Stimulated activated CD8-positive, alpha-beta memory T cell treated with anti-CD3 and anti-CD28 coated beads, Interleukin-12 subunit alpha, Interleukin-12 subunit beta, amount 100 ng/mL, for 1 hour (primary cell): ENCODE measurements around the gene CELF2.
"Not testable (repeated sequence)": the region's sequence is repeated elsewhere in the genome, so short reads cannot be mapped to it uniquely, and the experiment has no call there.

Source experiments
- DNase-seq: peaks from one replicate; pipeline ENCODE4 v3.0.0-alpha.2; 2020; ENCODE audit warnings: low read depth

CELF2 gene

DNA sequence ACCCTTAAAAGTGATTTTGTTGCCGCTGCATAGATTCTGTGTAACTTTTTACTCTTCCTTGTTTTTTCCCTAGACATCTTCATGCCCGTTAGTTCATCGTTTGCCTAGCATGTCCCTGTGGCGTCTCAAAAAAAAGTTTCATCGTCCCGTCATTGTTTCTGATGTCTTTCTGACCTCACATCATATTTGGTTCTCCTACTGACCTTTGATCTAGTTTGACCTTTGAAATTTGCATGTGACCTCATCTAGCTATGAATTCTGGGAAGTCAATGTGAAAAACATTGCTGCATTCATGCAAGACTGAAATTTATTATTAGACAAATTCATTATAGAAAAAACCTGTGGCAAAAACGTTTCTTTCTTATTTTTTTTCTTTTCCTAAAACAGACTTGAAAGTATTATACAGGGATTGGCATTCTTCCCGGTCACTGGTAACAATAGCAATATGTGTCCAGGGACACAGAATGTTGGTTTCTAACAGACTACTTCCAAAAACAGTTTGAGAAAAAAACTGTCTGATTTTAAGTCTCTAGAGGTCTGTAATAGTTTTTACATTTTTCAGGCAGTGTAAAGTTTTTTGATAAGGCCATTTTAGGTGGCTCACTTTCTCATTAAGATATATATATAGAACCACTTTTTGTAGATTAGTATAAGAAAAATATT is 312.8 kb downstream of the CELF2 start:
- DNase-seq = no peak

DNA sequence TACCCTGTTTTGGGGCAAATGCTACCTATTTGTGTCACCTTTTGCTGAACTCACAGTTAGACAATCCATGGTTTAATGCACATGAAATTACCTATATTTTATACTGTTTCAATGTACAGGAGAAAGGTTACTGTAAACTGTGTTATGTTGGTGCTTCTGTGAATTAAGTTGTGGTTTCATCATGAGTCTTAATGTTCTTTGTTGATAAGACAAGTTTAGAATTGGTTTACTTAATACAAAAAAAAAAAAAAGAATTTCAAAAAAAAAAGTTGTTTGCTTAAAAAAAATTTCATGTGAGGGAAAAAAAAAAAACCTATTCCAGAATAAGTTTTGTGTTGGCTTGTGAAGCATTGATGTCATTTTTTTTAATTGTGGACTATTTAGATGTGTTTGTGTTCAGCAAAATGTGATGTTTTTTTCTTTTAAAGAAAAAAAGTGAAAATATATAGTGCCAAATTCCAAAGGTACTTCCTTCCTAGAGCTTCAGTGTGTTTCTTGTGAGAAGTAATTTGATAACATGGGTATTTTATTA is 313.4 kb downstream of the CELF2 start:
- DNase-seq = no peak

DNA sequence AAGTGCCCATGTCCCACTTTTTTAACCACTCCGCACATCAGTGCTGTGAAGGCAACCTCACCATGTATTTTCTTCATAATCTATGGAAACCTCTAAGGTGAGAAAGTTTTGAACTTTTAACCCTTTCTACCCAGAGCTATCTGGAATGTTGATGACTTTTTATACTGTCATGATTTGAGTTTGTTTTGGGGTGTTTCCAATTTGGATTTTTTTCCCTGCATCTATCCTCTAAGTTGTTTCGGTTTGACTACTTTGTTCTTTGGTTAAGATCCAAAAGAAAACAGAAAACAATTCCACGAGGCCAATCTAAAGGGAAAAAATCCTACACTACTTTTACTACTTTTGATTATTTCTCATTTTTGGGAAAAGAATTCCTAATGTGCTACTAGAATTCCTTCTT is 314.1 kb downstream of the CELF2 start:
- no peak for DNase-seq

DNA sequence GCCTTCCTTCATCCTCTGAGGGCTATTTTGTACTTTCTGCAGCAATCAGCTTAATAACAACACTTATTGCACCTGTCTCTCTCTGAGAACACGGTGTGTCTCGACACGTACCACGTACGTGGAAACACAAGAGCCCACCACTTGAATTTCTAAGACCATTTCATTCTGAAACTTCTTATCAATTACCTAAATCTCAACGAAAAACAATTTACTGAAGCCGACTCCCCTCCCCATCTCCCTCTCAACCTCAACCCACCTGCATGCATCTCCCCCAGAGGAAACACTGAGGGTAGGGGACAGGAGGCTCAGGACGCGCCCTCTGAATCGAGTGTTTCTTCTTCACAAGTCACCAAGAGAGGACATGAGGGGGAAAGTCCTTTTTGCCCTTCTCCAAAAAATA is 315.2 kb downstream of the CELF2 start:
- DNase-seq = no peak

DNA sequence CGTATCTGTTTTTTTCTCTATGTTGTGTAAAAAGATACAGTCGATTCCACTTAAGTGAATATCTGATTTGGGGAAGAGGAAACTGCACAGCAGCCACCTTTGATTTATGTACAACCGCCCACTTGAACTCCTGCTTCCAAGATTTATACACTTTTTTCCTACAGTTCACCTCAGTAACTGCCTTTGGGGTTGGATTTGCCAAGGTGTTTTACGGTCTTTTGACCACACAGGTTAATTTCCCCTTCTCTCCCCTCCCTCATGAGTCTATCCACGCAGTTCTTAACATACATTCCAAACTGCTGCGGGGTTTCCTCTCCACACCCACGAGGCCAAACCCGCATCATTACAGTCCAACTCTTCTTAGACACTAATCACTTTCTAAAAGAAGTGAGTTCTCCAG is 316.8 kb downstream of the CELF2 start:
- DNase-seq = no peak

DNA sequence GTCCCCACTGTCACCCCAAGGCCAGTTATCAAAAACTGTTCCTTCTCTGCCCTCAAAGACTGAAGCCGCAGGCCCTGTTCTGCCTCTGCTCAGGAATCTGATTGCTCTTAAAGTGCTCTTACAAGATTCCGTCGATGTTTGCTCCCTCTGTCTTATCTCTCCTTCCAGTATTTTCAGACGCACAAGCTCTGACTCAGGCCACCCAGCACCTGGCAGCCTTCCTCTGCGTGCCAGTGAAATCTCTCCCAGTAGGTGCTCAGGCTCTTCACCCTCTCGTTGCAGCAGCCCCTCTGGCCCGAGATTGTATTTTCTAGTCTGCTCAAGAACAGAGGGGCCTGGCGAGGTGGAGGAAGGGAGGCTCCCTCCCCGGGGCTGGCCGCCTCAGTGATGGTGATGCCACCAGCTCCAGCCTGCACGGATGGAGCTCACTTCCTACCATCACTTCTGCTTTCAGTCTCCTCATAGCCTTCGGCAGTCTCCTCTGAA is 317.5 kb downstream of the CELF2 start:
- no peak for DNase-seq

DNA sequence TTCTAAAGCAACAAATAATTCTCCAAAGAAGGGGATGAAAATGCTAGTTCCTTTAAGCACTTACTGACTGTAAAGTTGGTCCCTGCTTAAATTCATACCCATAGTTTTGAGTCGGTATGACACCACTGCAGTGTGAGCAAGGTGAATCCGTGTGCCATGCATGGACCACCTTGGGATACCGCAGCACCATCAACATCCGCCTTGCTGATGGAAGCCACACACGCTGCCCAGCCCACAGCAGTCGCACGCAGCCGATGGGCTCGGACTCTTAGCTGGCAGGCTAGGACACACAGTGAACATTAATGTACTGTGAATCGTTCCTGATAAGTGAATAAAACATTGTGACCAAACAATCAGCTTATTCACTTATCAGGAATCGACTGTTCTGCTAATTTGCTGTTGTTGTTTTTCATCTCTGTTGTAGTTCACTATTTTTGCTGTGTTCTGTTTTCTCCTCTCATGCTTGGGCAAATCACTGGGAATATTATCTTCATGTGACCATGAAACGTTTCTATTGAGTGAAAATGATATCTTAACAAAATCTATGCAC is 318.3 kb downstream of the CELF2 start:
- no peak for DNase-seq

DNA sequence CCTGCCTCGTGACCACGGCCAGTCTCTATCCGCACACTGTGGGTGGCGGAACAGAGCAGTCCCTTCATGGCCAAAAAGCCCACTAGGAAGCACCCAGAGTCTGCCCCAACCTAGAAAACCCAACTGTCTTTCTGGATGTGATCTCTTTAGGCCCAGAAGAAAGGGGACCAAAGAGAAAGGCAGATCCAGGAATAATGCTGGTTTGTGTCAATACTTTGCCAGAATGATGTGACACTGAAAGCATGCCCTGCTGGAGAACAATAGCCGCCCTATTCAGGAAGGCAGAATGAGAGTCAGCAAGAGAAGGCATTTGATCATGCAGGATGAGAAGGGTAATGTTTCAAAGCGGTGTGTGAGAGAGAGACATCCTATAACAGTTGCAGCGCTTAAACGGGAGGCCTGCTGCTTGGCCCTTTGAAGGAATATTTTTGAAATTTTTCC is 319.1 kb downstream of the CELF2 start:
- DNase-seq = no peak

DNA sequence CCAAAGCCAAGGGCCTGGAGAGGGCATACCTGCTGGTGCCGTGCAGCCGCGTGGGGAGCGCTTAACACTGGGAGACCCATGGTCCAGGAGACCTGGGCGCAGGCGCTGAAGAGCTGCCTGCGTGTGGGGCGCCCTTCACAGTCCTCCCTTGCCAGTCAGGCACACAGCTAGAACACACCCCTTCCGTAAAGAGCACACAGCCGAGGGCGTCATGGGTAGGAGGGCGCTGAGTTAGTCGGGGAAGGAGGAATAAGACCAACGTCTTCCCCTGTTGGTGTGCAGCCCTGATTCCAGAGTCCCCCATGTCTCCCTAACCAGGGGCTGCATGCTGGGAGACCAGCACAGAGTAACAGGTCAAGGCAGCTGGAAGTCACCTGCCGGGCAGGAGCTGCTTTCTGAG is 319.8 kb downstream of the CELF2 start:
- no peak for DNase-seq

DNA sequence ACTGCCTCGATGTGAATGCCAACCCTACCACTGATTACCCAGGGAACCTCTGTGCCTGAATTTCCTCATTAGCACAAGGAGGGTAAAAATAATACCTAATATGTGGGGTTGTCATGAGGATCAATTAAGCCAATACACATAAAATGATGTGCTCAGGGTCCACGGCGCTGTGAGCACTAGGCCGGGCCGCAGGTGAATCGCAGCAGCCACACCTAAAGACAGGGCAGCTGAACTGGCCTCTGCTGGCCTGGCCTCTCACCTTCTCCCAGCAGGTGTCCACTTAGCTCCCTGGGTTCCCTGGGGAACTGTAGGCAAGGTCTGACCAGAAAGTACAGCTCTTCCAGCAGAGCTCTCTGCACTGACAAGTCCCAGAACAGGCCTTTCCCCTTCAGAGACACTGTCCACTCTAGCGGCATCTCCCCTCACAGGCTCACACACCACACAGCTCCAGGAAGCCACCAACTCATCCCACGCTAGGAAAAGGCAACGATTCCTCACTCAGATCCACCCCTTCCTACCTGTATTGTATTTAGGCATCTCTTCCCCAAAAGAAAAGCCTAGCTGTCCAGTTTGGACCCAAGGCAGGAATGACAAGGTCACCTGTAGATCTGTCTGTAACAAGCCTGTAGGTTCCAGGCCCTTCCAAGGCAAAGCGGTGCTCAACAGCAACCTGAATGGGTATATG is 320.6 kb downstream of the CELF2 start:
- DNase-seq = no peak

DNA sequence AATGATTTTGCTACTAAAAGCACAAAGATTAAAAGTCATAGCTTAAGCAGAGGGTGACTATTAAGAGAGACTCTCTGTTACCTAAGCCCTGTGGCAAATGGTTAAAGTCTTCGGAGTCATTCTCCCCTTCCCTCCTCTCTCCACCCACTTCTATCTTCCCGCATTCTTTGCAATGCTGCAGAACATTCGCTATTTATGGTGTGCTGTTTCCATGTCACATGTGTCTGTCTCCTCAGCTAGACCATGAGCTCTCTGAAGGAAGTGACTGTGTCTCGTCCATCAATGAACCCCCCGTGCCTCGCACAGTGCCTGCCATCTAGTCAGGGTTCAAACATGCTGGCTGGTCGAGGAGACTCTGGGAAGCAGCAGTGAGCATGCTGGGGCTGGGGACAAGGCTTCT is 321.3 kb downstream of the CELF2 start:
- no peak for DNase-seq

DNA sequence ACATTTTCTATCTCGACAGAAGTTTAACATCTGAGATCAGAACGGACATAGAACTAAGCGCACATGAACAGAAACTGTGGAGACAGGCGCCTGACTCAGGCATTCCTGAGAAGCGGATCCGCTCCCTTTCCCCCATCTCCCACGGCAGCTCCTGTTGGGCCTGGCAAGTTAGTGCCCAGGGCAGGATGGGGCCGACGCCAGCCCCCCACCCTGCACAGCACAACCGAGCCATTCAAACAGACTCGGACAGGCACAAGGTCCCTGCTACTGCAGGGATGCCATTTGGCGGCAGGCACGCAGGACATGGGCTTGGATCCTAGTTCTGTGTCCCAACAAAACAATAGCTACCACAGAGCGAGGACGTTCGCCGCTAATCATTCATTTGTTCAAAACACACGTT is 322.0 kb downstream of the CELF2 start:
- DNase-seq = no peak

DNA sequence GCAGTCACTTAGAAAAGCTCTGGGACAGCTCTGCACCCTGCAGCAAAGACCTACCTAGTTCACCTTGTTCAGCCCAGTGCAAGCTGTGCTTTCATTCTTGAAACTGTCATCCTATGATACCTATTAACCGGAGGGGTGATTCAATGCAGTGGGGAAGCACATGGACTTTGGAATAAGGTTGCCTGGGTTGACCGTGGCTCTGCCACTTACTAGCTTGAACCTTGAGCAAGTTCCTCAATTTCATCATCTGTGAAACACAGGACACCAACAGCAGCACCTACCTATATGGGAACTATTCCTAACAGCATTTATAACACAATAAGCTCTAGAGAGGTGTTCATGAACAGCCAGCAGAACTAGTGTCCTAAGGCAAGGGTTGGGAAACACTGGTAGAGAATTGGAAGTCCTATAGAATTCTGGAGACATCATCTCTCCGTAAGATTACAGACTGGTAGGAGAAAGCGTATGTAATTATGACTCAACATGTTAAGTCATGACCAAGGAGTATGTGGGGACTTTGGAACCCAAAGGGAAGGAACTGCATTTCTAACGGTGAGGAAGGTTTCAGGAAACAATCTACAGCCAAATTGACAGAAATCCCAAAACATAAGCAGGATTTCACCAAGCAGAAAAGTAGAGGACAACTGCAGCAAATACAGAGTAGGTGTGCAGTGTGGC is 323.8 kb downstream of the CELF2 start:
- no peak for DNase-seq

DNA sequence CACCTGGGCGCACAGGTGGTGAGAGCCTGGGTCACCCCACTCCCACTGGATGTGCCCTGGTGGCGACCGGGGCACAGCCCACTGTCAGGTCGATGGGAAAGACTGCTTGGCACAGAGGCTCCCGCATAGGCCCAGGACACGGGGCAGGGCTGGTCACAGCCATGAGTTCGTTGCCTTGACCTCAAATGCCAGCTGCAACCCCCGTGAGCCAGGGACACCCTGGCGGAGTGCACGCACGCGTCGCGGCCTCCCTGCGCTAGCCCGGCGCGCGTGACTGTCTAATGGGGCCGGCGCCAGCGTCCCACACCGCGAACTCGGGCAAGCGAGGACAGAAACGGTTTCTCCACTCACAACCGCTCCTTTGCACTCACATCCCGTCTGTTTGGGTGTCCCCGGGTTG is 326.4 kb downstream of the CELF2 start:
- no peak for DNase-seq

DNA sequence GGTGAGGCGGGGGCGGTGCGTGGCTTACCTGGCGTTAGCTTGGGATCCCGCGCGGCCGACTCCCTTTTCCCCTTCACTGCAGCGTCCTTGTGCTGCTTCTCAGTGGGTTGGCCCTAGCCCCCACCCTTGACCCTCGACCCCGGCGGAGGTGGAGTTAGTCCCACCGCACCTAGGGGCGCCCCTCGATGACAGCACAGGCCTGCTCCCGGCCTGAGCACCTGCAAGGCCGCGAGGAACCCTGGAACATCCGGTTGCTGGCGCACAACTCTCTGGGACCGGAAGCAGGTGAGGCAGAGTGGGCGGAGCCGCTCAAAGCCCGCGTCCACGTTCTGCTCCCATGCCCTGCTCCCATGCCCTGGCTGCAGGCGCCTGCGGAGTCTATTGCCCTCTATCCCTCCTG is 326.9 kb downstream of the CELF2 start:
- DNase-seq = no peak

DNA sequence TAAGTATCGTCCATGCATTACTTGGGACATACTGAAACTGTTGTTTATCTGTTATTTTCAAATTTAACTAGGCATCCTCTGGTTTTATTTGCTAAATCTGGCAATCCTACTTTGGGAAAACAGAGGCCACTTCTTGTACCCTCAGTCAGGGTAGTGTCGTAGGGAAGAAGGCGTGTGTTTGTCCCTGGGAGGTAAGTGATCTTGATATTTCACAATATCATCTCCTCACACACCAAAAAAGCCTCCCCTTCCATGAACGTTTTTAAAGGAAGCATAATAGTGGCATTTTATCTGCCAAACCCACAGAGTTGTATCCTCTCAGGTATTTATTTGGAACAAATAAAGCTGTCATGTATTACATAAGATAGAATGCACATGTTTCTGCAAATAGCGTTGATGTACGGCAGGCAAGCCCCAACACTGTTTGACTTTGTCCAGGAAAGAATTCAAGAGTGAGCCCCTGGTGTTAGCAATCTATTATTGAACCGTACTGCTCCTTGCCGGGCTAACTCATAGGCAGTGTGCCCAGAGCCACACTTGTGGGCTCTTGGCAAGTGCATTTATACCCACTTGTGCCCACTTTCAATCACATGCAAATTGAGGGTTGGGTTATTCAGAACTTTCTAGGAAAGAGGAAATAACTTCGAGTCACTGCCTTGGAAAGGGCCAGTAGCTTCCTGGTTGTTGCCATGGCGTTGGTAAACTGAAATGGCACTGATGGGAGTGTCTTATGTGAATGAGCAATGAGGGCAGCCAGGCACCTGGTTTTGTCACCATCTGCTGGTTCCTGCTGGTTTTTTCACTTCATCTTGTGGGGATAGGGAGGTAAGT is 327.8 kb downstream of the CELF2 start:
- DNase-seq = no peak

DNA sequence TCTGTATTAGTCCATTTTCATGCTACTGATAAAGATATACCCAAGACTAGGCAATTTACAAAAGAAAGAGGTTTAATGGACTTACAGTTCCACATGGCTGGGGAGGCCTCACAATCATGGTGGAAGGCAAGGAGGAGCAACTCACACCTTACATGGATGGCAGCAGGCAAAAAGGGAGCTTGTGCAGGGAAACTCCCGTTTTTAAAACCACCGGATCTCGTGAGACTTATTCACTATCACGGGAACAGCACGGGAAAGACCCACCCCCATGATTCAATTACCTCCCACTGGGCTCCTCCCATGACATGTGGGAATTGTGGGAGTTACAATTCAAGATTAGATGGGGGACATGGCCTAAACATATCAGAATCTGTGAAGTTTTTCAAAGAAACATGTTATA is 329.9 kb downstream of the CELF2 start:
- not testable (repeated sequence) for DNase-seq

DNA sequence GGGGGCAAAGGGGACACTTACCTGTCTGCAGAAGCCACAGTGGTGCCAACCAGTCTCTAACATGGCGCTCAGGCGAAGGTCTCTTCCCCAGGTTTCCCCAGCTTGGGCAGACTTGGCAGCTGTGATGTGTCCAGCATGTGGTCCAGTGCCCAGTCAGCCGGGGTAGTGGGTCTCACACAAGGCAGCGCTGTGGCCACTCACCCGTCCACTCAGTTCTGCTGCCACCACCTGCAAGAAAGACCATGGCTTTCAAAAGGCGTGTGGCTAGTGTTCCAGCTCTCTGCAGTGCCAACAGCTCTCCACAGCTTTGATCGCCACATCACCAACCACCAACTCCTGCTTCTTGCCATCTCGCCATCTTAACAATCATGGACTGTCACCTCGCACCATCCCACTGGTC is 334.1 kb downstream of the CELF2 start:
- no peak for DNase-seq

DNA sequence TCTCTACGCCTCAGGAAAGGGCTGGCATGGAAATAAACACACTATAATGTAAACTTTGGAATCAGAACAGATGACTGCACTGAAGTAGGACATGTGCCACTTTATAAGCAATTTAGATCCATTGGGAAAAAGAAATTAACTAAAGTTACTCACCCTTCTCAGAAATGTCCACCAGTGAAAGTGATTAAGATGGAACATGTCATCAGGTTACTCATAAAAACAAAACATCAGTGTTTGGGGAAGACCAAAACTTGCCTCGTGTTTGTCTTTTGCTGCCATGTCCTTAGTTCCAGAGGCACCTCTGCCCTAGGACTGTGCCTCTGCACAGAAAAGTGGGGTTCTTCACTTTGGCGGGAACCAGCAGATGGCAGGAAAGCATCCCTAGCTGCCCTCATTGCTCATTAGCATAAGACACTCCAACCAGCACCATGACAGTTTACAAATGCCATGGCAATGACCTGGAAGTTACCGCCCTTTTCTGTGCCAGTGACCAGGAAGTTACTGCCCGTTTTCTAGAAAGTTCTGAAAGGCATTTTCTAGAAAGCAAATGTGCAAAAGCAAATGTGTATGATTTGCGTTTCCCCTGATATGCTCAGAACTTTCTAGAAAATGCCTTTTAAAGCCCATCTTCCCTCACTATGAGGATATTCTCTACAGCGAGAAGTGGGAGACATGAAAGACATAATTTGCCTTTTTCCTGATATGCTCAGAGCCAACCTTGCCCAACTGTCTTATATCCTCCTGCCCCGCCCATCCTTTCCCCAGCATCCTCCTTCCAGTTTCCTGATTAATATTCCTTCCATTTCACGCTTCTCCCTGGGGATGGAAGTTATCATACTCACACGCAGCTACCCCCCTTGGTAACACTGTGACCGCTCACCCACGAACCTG is 335.6 kb downstream of the CELF2 start:
- no peak for DNase-seq

DNA sequence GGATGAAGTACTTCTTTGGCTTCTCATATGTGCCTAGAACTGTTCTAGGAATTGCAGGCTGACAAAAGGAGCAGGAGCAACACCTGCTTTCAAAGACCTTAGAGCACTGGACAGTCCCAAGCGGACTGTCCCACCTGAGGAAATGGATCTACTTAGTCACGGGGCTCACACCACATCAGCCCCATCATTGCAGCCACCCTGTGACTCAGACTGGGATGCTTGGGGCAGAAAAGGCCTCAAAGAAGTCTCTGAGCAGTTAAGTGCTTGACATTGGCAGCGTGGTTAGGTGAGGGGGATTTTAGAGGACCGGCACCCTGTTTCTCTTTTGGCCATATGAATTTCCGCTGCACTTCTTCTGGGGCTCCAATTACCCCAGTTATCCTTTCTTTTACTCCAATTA is 337.2 kb downstream of the CELF2 start:
- DNase-seq = no peak

DNA sequence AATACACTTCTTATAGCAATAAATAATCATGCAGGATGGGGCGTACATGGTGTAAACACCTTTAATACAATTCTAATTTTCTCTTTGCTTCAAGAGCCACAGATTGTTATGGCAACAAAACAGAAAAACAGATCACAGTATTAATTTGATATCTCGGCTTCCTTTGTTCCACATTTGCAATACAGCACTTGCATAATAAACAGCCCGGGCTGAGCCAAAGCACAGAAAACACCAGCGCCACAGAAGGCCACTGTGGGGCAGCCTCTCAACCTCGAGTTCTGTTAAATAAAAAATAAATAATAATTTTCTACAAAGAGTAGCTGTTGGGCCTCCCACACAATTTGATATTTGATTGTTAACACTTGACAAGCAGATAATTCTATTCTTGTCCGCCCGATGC is 337.9 kb downstream of the CELF2 start:
- DNase-seq = no peak
